Measurements from ENCODE around the gene WDR48.
"Not testable (repeated sequence)": the region's sequence is repeated elsewhere in the genome, so short reads cannot be mapped to it uniquely, and the experiment has no call there.

WDR48 gene

DNA sequence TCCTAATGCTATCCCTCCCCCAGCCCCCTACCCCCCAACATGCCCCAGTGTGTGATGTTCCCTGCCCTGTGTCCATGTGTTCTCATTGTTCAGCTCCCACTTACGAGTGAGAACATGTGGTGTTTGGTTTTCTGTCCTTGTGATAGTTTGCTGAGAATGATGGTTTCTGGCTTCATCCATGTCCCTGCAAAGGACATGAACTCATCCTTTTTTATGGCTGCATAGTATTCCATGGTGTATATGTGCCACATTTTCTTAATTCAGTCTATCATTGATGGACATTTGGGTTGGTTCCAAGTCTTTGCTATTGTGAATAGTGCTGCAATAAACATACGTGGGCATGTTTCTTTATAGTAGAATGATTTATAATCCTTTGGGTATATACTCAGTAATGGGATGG lies 9.4 kb downstream of the WDR48 start:
- not testable (repeated sequence) for H3K9me3 ChIP-seq (ENCODE audit: control insufficient read depth in 5 of 5, low read length in 5 of 5); H3K27me3 ChIP-seq (ENCODE audit: control insufficient read depth in 5 of 5, insufficient read depth in 4 of 5, low read length in 5 of 5); H3K27ac ChIP-seq (ENCODE audit: low read depth, low read length)

DNA sequence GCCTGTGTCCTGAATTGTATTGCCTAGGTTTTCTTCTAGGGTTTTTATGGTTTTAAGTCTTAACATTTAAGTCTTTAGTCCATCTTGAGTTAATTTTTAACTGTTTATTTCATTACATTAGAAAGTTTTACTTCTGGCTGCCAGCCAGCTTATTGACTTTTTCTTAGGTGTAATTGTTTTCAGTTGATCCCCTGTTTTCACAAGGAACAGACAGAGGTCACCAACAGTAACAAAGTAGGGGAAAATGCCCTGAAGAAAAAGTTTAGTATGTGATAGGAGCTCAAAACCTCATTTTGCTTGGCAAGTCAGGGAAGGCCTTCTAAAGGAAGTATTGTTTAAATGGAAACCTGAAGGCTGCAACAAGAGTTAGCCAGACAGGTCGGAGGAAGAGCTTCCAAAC lies 10.4 kb downstream of the WDR48 start:
- no peak overlapping the region for H3K27ac ChIP-seq (ENCODE audit: low read depth, low read length)
- H3K27me3 ChIP-seq (ENCODE audit: control insufficient read depth in 5 of 5, insufficient read depth in 4 of 5, low read length in 5 of 5) = no peaks in the 10 kb centered on the region
- no peaks in the 10 kb centered on the region for H3K9me3 ChIP-seq (ENCODE audit: control insufficient read depth in 5 of 5, low read length in 5 of 5)
- peaks cover 11 to 18% (median 15%) of the 10 kb centered on the region in 5 donors for H3K36me3 ChIP-seq (ENCODE audit: control insufficient read depth in 5 of 5, insufficient read depth in 5 of 5, low read length in 5 of 5)
- H3K4me3 ChIP-seq (ENCODE audit: low read depth in 1 of 5, low read length in 5 of 5) = no peak overlapping the region
- H3K4me1 ChIP-seq (ENCODE audit: control insufficient read depth in 5 of 5, insufficient read depth in 5 of 5, low read length in 5 of 5) = no peaks in the 10 kb centered on the region
- no peak overlapping the region for H3K9ac ChIP-seq (ENCODE audit: low read length in 5 of 5)

More for the DNA sequence above, 9.4 kb downstream of the WDR48 start:
- H3K4me3 ChIP-seq (ENCODE audit: low read depth in 1 of 5, low read length in 5 of 5); H3K36me3 ChIP-seq (ENCODE audit: control insufficient read depth in 5 of 5, insufficient read depth in 5 of 5, low read length in 5 of 5); H3K9ac ChIP-seq (ENCODE audit: low read length in 5 of 5); H3K4me1 ChIP-seq (ENCODE audit: control insufficient read depth in 5 of 5, insufficient read depth in 5 of 5, low read length in 5 of 5): not testable (repeated sequence)

DNA sequence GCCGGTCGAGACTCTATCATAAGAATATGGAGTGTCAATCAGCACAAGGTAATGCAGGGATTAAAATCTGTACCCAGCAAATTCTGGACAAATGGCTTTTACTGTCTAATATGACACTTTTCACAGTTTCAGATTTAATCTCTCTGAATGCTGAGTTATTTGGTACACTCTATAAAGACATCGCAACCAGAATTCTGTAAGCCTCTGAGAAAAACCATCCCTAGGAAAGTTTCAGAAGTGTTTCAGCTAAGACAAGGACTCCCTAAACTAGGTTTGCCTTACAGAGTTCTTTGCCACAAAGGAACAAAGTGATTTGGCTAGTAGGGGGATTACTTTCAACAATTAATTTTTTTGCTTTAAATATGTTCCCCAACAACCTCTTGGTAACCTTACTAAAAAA lies 11.3 kb downstream of the WDR48 start:
- H3K27ac ChIP-seq (ENCODE audit: low read depth, low read length) = no peak overlapping the region
- H3K4me3 ChIP-seq (ENCODE audit: low read depth in 1 of 5, low read length in 5 of 5) = no peak overlapping the region
- no peaks in the 10 kb centered on the region for H3K4me1 ChIP-seq (ENCODE audit: control insufficient read depth in 5 of 5, insufficient read depth in 5 of 5, low read length in 5 of 5)
- no peak overlapping the region for H3K9ac ChIP-seq (ENCODE audit: low read length in 5 of 5)
- H3K9me3 ChIP-seq (ENCODE audit: control insufficient read depth in 5 of 5, low read length in 5 of 5) = no peaks in the 10 kb centered on the region
- H3K27me3 ChIP-seq (ENCODE audit: control insufficient read depth in 5 of 5, insufficient read depth in 4 of 5, low read length in 5 of 5) = no peaks in the 10 kb centered on the region
- peaks cover 19 to 25% (median 23%) of the 10 kb centered on the region in 5 donors for H3K36me3 ChIP-seq (ENCODE audit: control insufficient read depth in 5 of 5, insufficient read depth in 5 of 5, low read length in 5 of 5)

DNA sequence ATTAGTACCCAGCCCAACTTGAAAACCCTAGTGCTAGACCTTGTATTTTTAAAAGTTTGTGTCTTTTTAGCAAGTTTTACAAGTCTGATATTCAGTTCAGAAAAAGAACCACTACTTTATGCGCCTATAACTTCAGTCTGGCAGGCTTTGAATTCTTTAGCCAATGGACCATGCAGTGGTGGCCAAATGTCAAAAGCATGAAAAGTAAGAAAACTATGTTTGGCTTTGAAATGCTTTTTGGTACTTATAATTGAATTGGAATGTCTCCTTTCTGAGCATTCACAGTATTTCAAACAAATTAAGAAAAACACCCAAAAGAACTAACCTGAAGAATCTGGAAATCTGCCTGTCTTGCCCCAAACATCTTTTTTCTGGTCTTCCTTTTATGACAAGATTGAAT lies 12.8 kb downstream of the WDR48 start:
- Histone ChIP-seq H3K27me3 (ENCODE audit: control insufficient read depth in 5 of 5, insufficient read depth in 4 of 5, low read length in 5 of 5) (no peaks in the 10 kb centered on the region), H3K27ac (ENCODE audit: low read depth, low read length) (no peak overlapping the region), H3K4me3 (ENCODE audit: low read depth in 1 of 5, low read length in 5 of 5) (no peak overlapping the region), H3K4me1 (ENCODE audit: control insufficient read depth in 5 of 5, insufficient read depth in 5 of 5, low read length in 5 of 5) (no peaks in the 10 kb centered on the region), H3K9me3 (ENCODE audit: control insufficient read depth in 5 of 5, low read length in 5 of 5) (no peaks in the 10 kb centered on the region), H3K9ac (ENCODE audit: low read length in 5 of 5) (no peak overlapping the region), H3K36me3 (ENCODE audit: control insufficient read depth in 5 of 5, insufficient read depth in 5 of 5, low read length in 5 of 5) (peaks cover 28 to 37% (median 32%) of the 10 kb centered on the region in 5 donors)

DNA sequence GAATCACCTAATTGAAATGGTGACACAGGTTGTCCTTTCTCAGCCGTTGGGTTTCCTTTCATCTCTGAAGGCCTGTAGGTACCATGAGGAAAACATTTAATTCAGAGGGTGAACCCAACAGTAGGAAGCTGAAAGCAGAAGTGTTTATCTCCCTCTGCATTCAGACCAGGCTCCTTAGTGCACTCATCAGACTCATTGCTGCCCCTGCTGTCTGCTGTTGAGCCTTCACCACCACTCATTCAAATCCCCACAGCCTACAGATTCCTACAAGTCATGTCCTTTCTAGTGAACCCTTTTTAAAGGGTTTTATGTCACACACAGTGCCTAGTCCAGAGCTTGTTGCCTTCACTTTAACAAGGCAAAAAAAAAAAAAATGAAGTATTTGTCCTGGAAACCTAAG lies 13.4 kb downstream of the WDR48 start:
- Histone ChIP-seq H3K27me3 (ENCODE audit: control insufficient read depth in 5 of 5, insufficient read depth in 4 of 5, low read length in 5 of 5) (no peaks in the 10 kb centered on the region), H3K4me1 (ENCODE audit: control insufficient read depth in 5 of 5, insufficient read depth in 5 of 5, low read length in 5 of 5) (no peaks in the 10 kb centered on the region), H3K9ac (ENCODE audit: low read length in 5 of 5) (no peak overlapping the region), H3K36me3 (ENCODE audit: control insufficient read depth in 5 of 5, insufficient read depth in 5 of 5, low read length in 5 of 5) (peaks cover 33 to 42% (median 38%) of the 10 kb centered on the region in 5 donors), H3K4me3 (ENCODE audit: low read depth in 1 of 5, low read length in 5 of 5) (no peak overlapping the region), H3K9me3 (ENCODE audit: control insufficient read depth in 5 of 5, low read length in 5 of 5) (no peaks in the 10 kb centered on the region), H3K27ac (ENCODE audit: low read depth, low read length) (no peak overlapping the region)

DNA sequence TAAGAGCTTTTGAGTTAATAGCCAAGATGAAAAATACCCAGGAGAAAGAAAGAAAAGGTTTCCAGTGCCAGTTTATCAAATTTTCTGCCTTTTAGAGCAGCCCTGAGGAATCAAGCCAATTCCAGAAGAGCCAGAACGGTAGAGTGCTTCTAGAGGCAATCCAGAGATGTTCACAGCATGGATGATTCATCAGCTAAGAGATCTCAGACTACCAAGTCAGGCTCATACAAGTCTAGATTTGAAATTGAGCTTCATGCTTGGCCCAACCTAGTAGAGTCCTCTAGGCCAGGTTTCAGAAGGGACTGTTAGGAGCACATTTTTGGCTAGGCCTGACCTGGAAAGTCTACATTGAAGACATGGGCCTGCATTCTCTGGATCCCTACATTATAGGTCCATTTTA lies 15.5 kb downstream of the WDR48 start:
- Histone ChIP-seq H3K4me1 (ENCODE audit: control insufficient read depth in 5 of 5, insufficient read depth in 5 of 5, low read length in 5 of 5) (no peaks in the 10 kb centered on the region), H3K36me3 (ENCODE audit: control insufficient read depth in 5 of 5, insufficient read depth in 5 of 5, low read length in 5 of 5) (peaks cover 44 to 56% (median 48%) of the 10 kb centered on the region in 5 donors), H3K9ac (ENCODE audit: low read length in 5 of 5) (no peak overlapping the region), H3K27ac (ENCODE audit: low read depth, low read length) (no peak overlapping the region), H3K4me3 (ENCODE audit: low read depth in 1 of 5, low read length in 5 of 5) (no peak overlapping the region), H3K27me3 (ENCODE audit: control insufficient read depth in 5 of 5, insufficient read depth in 4 of 5, low read length in 5 of 5) (no peaks in the 10 kb centered on the region), H3K9me3 (ENCODE audit: control insufficient read depth in 5 of 5, low read length in 5 of 5) (no peaks in the 10 kb centered on the region)

DNA sequence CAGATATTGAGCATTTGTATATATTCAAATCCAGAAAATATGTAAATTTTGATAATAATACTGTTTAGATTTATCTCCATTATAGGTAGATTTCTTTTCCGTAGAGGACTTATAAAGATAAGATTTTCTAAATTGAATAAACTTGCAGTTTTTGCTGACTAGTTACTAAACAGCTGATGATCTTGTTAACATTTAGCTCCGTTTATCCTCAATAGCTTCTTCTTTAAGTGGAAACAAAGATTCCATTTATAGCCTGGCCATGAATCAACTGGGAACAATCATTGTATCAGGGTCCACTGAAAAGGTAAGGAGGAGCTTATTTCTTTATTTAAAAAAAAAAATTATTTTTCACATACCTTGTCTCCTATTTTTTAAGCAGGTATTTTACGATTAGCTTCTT lies 16.7 kb downstream of the WDR48 start:
- H3K4me1 ChIP-seq (ENCODE audit: control insufficient read depth in 5 of 5, insufficient read depth in 5 of 5, low read length in 5 of 5) = no peaks in the 10 kb centered on the region
- H3K9me3 ChIP-seq (ENCODE audit: control insufficient read depth in 5 of 5, low read length in 5 of 5) = no peaks in the 10 kb centered on the region
- peaks cover 42 to 69% (median 57%) of the 10 kb centered on the region in 5 donors for H3K36me3 ChIP-seq (ENCODE audit: control insufficient read depth in 5 of 5, insufficient read depth in 5 of 5, low read length in 5 of 5)
- no peak overlapping the region for H3K9ac ChIP-seq (ENCODE audit: low read length in 5 of 5)
- H3K4me3 ChIP-seq (ENCODE audit: low read depth in 1 of 5, low read length in 5 of 5) = no peak overlapping the region
- H3K27ac ChIP-seq (ENCODE audit: low read depth, low read length) = no peak overlapping the region
- no peaks in the 10 kb centered on the region for H3K27me3 ChIP-seq (ENCODE audit: control insufficient read depth in 5 of 5, insufficient read depth in 4 of 5, low read length in 5 of 5)

DNA sequence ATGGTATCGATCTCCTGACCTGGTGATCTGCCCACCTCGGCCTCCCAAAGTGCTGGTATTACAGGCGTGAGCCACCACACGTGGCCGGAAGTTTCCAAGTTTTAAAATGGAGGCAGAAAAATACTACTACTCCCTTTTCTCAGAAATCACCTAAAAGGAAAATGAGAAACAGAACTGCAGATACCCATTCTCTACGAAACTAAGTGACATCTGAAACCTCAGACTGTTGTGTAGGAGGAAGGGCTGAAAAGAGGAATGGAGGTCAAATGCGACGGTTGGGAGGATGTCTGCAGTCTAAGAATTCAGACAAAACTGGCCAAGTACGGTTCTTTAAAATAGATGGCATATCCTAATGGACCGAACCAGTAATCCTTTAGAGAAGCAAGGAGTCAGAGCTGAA lies 24.1 kb downstream of the WDR48 start:
- H3K4me1 ChIP-seq (ENCODE audit: control insufficient read depth in 5 of 5, insufficient read depth in 5 of 5, low read length in 5 of 5) = peaks cover 0 to 5% (median under 1%) of the 10 kb centered on the region in 5 donors
- no peaks in the 10 kb centered on the region for H3K9me3 ChIP-seq (ENCODE audit: control insufficient read depth in 5 of 5, low read length in 5 of 5)
- H3K27ac ChIP-seq (ENCODE audit: low read depth, low read length) = no peak overlapping the region
- H3K4me3 ChIP-seq (ENCODE audit: low read depth in 1 of 5, low read length in 5 of 5) = no peak overlapping the region
- peaks cover 51 to 78% (median 59%) of the 10 kb centered on the region in 5 donors for H3K36me3 ChIP-seq (ENCODE audit: control insufficient read depth in 5 of 5, insufficient read depth in 5 of 5, low read length in 5 of 5)
- no peaks in the 10 kb centered on the region for H3K27me3 ChIP-seq (ENCODE audit: control insufficient read depth in 5 of 5, insufficient read depth in 4 of 5, low read length in 5 of 5)
- no peak overlapping the region for H3K9ac ChIP-seq (ENCODE audit: low read length in 5 of 5)

DNA sequence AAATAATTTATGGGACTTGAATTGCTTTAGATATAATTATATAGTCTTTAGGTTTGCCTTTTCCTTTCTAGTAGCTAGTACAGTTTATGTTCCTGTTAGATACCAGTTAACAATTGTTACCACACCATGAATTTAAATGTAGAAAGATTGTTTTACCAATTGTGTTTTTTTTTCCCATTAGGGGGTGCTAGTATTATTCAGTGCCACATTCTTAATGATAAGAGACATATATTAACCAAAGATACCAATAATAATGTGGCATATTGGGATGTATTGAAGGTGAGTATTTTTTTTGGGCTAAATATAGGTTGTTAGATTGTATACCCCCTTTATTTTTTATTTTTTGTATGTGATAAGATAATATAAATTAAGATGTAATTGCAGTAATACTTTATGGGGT lies 27.7 kb downstream of the WDR48 start:
- H3K27me3 ChIP-seq (ENCODE audit: control insufficient read depth in 5 of 5, insufficient read depth in 4 of 5, low read length in 5 of 5) = no peaks in the 10 kb centered on the region
- H3K4me1 ChIP-seq (ENCODE audit: control insufficient read depth in 5 of 5, insufficient read depth in 5 of 5, low read length in 5 of 5) = peaks cover 0 to 10% (median 5%) of the 10 kb centered on the region in 5 donors
- H3K9ac ChIP-seq (ENCODE audit: low read length in 5 of 5) = no peak overlapping the region
- no peak overlapping the region for H3K27ac ChIP-seq (ENCODE audit: low read depth, low read length)
- H3K9me3 ChIP-seq (ENCODE audit: control insufficient read depth in 5 of 5, low read length in 5 of 5) = no peaks in the 10 kb centered on the region
- H3K36me3 ChIP-seq (ENCODE audit: control insufficient read depth in 5 of 5, insufficient read depth in 5 of 5, low read length in 5 of 5) = peaks cover 35 to 51% (median 46%) of the 10 kb centered on the region in 5 donors
- H3K4me3 ChIP-seq (ENCODE audit: low read depth in 1 of 5, low read length in 5 of 5) = no peak overlapping the region

DNA sequence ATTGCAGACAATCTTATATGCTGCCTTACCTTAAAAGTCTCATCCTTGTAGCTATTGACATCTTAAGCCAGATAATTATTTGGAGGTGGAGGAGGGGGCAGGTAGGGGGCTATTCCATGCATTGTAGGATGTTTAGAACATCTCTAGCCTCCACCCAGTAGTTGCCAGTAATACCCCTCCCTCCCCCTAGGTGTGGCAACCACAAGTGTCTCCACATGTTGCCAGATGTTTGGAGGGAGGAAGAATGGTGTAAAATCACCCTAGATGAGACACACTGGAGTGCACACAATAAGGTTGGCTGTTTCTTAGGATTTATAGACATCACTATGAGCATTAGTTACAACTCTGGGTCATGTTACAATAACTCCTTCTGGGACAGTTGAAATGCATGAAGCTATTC lies 28.2 kb downstream of the WDR48 start:
- Histone ChIP-seq H3K4me3 (ENCODE audit: low read depth in 1 of 5, low read length in 5 of 5) (no peak overlapping the region), H3K9me3 (ENCODE audit: control insufficient read depth in 5 of 5, low read length in 5 of 5) (no peaks in the 10 kb centered on the region), H3K4me1 (ENCODE audit: control insufficient read depth in 5 of 5, insufficient read depth in 5 of 5, low read length in 5 of 5) (peaks cover 0 to 10% (median 5%) of the 10 kb centered on the region in 5 donors), H3K27me3 (ENCODE audit: control insufficient read depth in 5 of 5, insufficient read depth in 4 of 5, low read length in 5 of 5) (no peaks in the 10 kb centered on the region), H3K36me3 (ENCODE audit: control insufficient read depth in 5 of 5, insufficient read depth in 5 of 5, low read length in 5 of 5) (peaks cover 30 to 48% (median 41%) of the 10 kb centered on the region in 5 donors), H3K27ac (ENCODE audit: low read depth, low read length) (no peak overlapping the region), H3K9ac (ENCODE audit: low read length in 5 of 5) (no peak overlapping the region)
